ENCODE data around the gene RNF115. TPM values are rescaled to one million over a fixed set of nuclear protein-coding genes. Genes with fewer than 3 reads are reported as not detected.
"Not testable (repeated sequence)": the region's sequence is repeated elsewhere in the genome, so short reads cannot be mapped to it uniquely, and the experiment has no call there.

RNF115 gene
- total RNA-seq, 2 experiments from 2014 or later: 15.1 to 15.5 TPM

DNA sequence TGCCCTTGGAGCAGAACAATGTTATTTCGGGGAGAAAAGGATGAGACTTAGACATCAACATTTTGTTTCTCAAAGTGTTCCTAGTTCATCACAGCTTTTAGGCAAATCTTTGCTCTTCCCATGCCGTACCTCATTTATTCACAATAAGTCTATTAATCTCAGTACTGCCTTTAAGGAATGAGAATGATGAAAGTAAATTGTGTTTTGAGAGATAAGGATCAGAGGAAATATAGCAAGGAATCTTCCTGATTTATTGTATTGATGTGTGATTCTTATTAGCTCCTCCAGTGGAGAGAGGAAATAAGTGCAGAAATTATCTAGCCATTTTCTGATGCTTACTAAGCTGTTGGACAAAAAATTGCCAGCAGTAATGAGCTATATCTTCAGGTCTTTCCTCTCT is 2.1 kb upstream of the RNF115 start:
- DNase-seq (no peak), ATAC-seq (no peak)
- Mint-ChIP-seq H3K4me1 (ENCODE audit: low read depth) (peaks cover 33% of the 10 kb centered on the region), H3K4me3 (peak overlapping the region; percentile 97), H3K36me3 (ENCODE audit: low read depth) (peaks cover 55% of the 10 kb centered on the region), H3K27ac (no peak overlapping the region), H3K9me3 (ENCODE audit: insufficient read depth) (no peaks in the 10 kb centered on the region), H3K27me3 (ENCODE audit: low read depth) (no peaks in the 10 kb centered on the region)
- CTCF ChIA-PET: interaction anchor here (0.9 to 16.3 kb wide), 11 partner anchors 8 to 209 kb away, joined by 3 to 214 read pairs (median 4); partner anchors contain the start of genes NUDT17, PIAS3 and RBM8A
- POLR2A ChIA-PET: interaction anchor here (0.6 to 1.6 kb wide), 6 partner anchors 17 to 181 kb away, joined by 3 to 8 read pairs (median 4); partner anchors contain the start of genes NUDT17, PIAS3 and RBM8A

DNA sequence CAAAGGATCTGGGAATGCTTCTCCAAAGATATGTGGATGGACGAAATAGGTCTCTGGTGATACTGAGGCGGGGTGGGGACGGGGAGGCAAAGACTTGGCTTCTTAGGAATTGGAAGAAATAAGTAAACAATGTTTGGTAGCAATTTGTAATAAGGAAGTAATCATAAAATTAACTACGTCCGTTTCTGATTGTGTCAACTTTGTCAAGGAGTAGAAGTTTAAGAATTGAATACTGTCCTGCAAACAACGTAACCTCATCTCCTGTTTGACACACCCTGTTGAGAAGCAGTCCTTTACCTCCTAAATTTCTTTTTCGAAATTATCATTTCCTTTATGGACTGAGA is 576 bp upstream of the RNF115 start:
- ChIA-PET POLR2A (interaction anchor here (0.6 to 2.0 kb wide), 8 partner anchors 21 to 1325 kb away, joined by 3 to 11 read pairs (median 4); partner anchors contain the start of genes LIX1L, NUDT17, PEX11B and PIAS3), CTCF (interaction anchor here (2.9 to 16.3 kb wide), 2 partner anchors 20 to 104 kb away, joined by 13 to 214 read pairs; partner anchors contain the start of gene NUDT17)
- peaks cover 33% of the 10 kb centered on the region for H3K4me1 Mint-ChIP-seq (ENCODE audit: low read depth)
- peaks cover 42% of the 10 kb centered on the region for H3K36me3 Mint-ChIP-seq (ENCODE audit: low read depth)
- H3K27ac Mint-ChIP-seq: peak overlapping the region; percentile 94
- no peaks in the 10 kb centered on the region for H3K9me3 Mint-ChIP-seq (ENCODE audit: insufficient read depth)
- peak overlapping the region; percentile 97 for H3K4me3 Mint-ChIP-seq
- peak; percentile 30 for DNase-seq
- no peak for ATAC-seq
- H3K27me3 Mint-ChIP-seq (ENCODE audit: low read depth): no peaks in the 10 kb centered on the region

DNA sequence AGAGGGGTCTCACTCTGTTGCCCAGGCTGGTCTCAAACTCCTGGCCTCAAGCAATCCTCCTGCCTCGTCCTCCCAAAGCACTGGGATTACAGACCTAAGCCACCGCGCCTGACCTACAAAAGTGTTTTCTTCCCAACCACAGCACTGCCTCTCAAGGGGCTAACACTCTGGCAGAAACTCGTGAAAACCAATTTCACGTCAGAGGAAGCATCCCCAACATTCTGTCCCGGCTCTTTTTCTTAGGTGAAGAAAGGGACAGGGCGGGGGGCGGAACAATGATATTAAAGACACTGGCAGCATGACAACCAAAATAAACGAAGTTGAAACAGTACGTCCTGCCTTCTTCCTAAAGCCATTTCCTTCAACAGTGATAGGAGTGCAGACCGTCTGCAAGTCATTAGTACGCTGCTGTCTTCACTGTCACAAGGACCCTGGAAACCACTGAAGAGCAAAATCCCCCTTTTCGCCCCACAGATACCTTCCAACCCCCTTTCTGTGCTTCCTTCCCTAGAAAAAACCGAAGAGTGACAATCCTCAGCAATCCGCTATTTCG is 1.0 kb downstream of the RNF115 start:
- H3K4me1 Mint-ChIP-seq (ENCODE audit: low read depth): peaks cover 28% of the 10 kb centered on the region
- H3K9me3 Mint-ChIP-seq (ENCODE audit: insufficient read depth); DNase-seq; ATAC-seq; H3K27me3 Mint-ChIP-seq (ENCODE audit: low read depth); H3K27ac Mint-ChIP-seq; POLR2A ChIA-PET: not testable (repeated sequence)
- CTCF ChIA-PET: interaction anchor here (16.3 kb wide), 1 partner anchor 21 kb away, joined by 214 read pairs; the partner anchor contains the start of gene NUDT17
- peak overlapping the region; percentile 42 for H3K4me3 Mint-ChIP-seq
- peaks cover 30% of the 10 kb centered on the region for H3K36me3 Mint-ChIP-seq (ENCODE audit: low read depth)

DNA sequence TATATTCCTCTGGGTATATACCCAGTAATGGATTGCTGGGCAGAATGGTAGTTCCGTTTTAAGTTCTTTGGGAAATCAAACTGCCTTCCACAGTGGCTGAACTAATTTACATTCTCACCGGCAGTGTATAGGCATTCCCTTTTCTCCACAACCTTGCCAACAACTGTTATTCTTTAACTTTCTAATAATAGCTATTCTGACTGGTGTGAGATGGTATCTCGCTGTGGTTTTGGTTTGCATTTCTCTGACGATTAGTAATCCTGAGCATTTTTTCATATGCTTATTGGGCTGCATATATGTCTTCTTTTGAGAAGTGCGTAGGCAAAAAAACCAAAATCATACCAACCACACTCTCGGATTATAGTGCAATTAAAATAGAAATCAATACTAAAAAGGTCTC is 5.8 kb downstream of the RNF115 start:
- H3K4me1 Mint-ChIP-seq (ENCODE audit: low read depth); ATAC-seq; DNase-seq; POLR2A ChIA-PET; CTCF ChIA-PET; H3K27me3 Mint-ChIP-seq (ENCODE audit: low read depth); H3K27ac Mint-ChIP-seq; H3K9me3 Mint-ChIP-seq (ENCODE audit: insufficient read depth); H3K4me3 Mint-ChIP-seq; H3K36me3 Mint-ChIP-seq (ENCODE audit: low read depth): not testable (repeated sequence)

DNA sequence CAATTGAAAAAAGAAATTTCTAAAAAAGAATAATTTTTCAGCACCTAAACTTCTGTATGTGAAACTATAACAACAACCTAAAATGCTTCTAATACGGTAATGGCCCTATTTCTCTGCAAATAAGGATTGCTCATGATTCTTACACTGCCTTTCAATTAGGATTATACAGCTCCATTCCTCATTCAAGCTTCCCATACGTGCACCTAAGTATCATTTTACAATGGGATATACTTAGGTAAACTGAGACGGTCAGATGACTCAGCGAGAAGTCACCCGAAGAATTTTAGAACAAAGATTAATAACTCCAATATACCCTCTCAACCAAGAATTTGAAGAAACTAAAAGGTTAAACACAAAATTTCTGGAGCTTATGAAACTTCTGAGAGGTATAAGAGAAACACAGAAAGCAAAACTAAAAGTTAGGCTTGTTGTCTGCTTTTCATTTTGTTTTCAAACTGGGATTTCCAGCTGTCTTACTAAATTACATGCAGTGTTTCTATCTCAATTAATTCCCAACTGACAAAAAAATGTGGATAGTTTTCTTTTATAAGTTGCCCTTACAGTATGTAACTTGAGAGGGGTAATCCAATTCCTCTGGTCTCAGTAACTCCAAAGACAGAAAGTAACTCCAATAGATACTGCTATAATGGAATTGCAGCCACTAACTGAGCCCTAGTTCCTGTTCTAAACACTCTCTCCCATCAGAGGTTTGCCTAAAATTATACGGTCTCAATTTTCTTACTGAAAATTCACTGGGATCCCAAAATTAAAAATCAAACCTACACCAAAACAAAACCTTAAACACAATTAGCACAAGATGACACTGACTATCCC is 10.7 kb downstream of the RNF115 start:
- ATAC-seq; H3K27me3 Mint-ChIP-seq (ENCODE audit: low read depth); H3K4me1 Mint-ChIP-seq (ENCODE audit: low read depth); H3K4me3 Mint-ChIP-seq; H3K36me3 Mint-ChIP-seq (ENCODE audit: low read depth); H3K27ac Mint-ChIP-seq; CTCF ChIA-PET; POLR2A ChIA-PET; H3K9me3 Mint-ChIP-seq (ENCODE audit: insufficient read depth); DNase-seq: not testable (repeated sequence)

DNA sequence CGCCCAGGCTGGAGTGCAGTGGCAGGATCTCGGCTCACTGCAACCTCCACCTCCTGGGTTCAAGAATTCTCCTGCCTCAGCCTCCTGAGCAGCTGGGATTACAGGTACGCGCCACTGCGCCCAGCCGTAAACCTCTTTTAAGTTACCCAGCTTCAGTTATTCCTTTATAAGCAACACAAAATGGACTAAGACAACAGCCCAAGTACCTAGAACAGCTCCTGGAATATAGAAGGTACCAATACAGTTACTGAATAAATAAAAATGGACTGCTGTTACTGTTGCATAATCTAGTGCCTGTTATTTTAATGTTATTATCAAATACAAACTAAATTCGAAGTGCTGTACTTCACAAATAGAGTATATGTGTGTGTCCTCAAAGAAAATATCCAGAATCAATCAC is 17.1 kb downstream of the RNF115 start:
- H3K9me3 Mint-ChIP-seq (ENCODE audit: insufficient read depth): no peaks in the 10 kb centered on the region
- DNase-seq: no peak
- H3K27ac Mint-ChIP-seq: no peak overlapping the region
- ChIA-PET CTCF (interaction anchor here (1.3 to 4.2 kb wide), 4 partner anchors 20 to 39 kb away, joined by 3 to 16 read pairs (median 4); partner anchors contain the start of gene NUDT17), POLR2A (no interaction called here)
- no peak for ATAC-seq
- no peak overlapping the region for H3K4me3 Mint-ChIP-seq
- no peaks in the 10 kb centered on the region for H3K27me3 Mint-ChIP-seq (ENCODE audit: low read depth)
- peaks cover 5% of the 10 kb centered on the region for H3K4me1 Mint-ChIP-seq (ENCODE audit: low read depth)
- H3K36me3 Mint-ChIP-seq (ENCODE audit: low read depth): peaks cover 7% of the 10 kb centered on the region

DNA sequence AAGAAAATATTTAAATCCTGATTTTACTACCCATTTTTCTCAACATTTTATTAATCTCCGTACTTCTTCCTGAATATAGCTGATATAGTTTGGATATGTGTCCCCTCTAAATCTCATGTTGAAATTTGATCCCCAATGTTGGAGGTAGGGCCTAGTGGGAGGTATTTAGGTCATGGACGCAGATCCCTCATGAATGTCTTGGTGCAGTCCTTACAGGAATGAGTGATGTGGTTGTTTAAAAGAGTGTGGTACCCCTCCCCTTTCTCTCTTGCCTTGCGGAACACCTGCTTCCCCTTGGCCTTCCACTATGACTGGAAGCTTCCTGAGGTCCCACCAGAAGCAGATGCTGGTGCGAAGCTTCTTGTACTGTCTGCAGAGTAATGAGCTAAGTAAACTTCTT is 17.5 kb downstream of the RNF115 start:
- ATAC-seq: no peak
- H3K4me3 Mint-ChIP-seq: no peak overlapping the region
- no peak overlapping the region for H3K27ac Mint-ChIP-seq
- H3K36me3 Mint-ChIP-seq (ENCODE audit: low read depth): peaks cover 9% of the 10 kb centered on the region
- CTCF ChIA-PET: interaction anchor here (1.1 to 4.2 kb wide), 5 partner anchors 20 to 86 kb away, joined by 3 to 16 read pairs (median 4); partner anchors contain the start of gene NUDT17
- H3K27me3 Mint-ChIP-seq (ENCODE audit: low read depth): no peaks in the 10 kb centered on the region
- POLR2A ChIA-PET: no interaction called here
- peaks cover 5% of the 10 kb centered on the region for H3K4me1 Mint-ChIP-seq (ENCODE audit: low read depth)
- H3K9me3 Mint-ChIP-seq (ENCODE audit: insufficient read depth): no peaks in the 10 kb centered on the region
- DNase-seq: no peak

DNA sequence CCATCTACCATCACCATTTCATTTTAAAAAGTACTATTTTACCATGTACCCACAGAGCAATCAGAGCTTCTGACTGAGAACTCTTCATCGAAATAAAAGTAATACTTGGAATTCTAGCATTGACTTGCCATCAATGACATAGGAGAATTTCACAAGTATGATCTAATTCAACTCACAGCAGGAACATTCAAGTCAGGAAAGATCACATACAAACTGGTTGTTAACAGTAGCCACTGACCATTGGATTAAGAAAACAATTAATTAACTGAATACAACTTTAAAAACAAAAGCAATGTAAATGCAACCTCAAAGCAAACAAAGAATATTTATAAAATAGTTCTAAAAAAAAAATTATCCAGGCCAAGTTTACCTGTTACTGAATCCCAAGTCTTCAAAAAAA is 18.8 kb downstream of the RNF115 start:
- ChIA-PET CTCF (interaction anchor here (1.7 to 4.2 kb wide), 2 partner anchors 21 to 41 kb away, joined by 3 to 16 read pairs; partner anchors contain the start of gene NUDT17), POLR2A (no interaction called here)
- peaks cover 9% of the 10 kb centered on the region for H3K4me1 Mint-ChIP-seq (ENCODE audit: low read depth)
- no peaks in the 10 kb centered on the region for H3K9me3 Mint-ChIP-seq (ENCODE audit: insufficient read depth)
- DNase-seq (no peak), ATAC-seq (no peak)
- no peak overlapping the region for H3K27ac Mint-ChIP-seq
- H3K27me3 Mint-ChIP-seq (ENCODE audit: low read depth): no peaks in the 10 kb centered on the region
- peaks cover 12% of the 10 kb centered on the region for H3K36me3 Mint-ChIP-seq (ENCODE audit: low read depth)
- H3K4me3 Mint-ChIP-seq: no peak overlapping the region

DNA sequence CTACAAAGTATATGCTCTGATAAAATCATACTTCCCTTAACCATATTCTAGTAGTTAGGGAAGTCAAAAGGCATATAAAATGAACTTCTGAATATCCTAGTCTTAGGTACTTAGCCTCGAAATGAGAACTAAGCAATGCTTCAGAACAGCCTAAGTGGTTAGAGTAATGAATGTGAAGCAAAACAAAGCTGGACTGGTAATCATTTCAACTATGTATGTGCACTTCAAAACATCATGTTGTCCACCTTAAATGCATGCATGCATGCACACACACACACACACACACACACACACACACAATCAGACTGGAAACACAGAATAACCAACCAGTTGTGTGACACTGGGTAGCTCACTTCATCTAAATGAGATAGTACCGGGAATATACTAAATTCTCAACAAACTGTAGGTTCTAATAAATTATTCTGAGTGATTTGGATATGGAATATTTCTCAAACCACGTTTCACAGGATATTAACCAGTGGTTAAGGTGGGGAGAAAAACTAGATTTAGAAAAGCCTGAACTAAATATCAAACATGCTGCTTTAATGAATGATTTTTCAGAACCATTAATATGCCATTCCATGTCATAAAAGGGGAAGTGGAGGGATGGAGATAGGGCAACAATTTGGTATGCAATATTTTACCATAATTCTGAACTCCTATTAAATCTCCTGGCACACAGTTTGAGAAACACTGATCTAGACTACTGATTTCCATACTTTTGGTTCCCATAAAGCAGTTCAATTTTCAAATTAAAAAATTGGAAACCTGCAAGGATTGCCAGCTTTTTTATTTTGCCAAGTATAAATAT is 19.5 kb downstream of the RNF115 start:
- Mint-ChIP-seq H3K27ac (no peak overlapping the region), H3K36me3 (ENCODE audit: low read depth) (peaks cover 18% of the 10 kb centered on the region), H3K4me3 (no peak overlapping the region), H3K9me3 (ENCODE audit: insufficient read depth) (no peaks in the 10 kb centered on the region), H3K27me3 (ENCODE audit: low read depth) (no peaks in the 10 kb centered on the region), H3K4me1 (ENCODE audit: low read depth) (peaks cover 9% of the 10 kb centered on the region)
- DNase-seq (no peak), ATAC-seq (no peak)
- ChIA-PET POLR2A (no interaction called here), CTCF (interaction anchor here (1.6 to 4.2 kb wide), 2 partner anchors 41 to 84 kb away, joined by 3 to 16 read pairs; partner anchors contain the start of gene NUDT17)

DNA sequence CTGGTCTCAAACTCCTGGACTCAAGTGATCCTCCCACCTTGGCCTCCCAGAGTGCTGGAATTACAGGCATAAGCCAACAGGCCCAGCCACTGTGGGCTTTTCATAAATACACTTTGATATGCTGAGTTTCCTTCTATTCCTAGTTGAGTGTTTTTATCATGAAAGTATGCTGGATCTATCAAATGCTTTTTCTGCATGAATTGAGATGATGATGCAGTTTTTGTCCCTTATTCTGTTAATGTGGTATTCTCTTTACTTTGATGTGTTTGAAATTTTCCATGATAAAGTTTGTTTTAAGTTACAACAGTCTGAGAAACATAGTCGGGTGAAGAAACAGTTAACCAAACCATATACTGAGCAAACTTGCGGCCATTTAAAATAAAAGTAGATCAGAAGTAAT is 24.1 kb downstream of the RNF115 start:
- POLR2A ChIA-PET: no interaction called here
- CTCF ChIA-PET: no interaction called here
- Mint-ChIP-seq H3K4me3 (no peak overlapping the region), H3K36me3 (ENCODE audit: low read depth) (peaks cover 49% of the 10 kb centered on the region), H3K9me3 (ENCODE audit: insufficient read depth) (peaks cover 25% of the 10 kb centered on the region), H3K4me1 (ENCODE audit: low read depth) (peaks cover 26% of the 10 kb centered on the region), H3K27me3 (ENCODE audit: low read depth) (no peaks in the 10 kb centered on the region), H3K27ac (no peak overlapping the region)
- ATAC-seq (no peak), DNase-seq (no peak)

DNA sequence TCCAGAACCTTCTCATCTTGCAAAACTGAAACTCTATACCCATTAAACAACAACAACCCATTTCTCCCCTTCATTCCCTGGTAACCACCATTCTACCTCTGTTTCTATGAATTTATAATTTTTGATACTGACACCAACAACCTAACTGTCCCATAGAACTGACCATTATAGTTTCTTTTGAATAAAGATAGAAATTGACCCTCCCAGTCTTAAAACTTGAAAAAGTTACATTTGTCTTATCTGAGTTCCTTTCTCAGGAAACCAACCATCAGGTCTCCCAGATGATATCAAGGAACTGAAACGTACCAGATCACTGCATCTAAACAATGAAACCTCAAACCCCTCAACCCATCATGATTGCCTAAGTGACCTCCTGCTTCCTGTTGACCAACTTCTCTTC is 27.1 kb downstream of the RNF115 start:
- Mint-ChIP-seq H3K4me3 (no peak overlapping the region), H3K27ac (no peak overlapping the region), H3K36me3 (ENCODE audit: low read depth) (peaks cover 62% of the 10 kb centered on the region), H3K27me3 (ENCODE audit: low read depth) (no peaks in the 10 kb centered on the region), H3K9me3 (ENCODE audit: insufficient read depth) (peaks cover 25% of the 10 kb centered on the region), H3K4me1 (ENCODE audit: low read depth) (peaks cover 21% of the 10 kb centered on the region)
- ATAC-seq: no peak
- POLR2A ChIA-PET: no interaction called here
- CTCF ChIA-PET: no interaction called here
- DNase-seq: no peak
